HEK293 (cell line): Measurements from ENCODE around the gene MTMR1.
A peak's percentile ranks its signal among the peaks of the same experiment; 100 is the strongest.

ENCODE experiments used
- CTCF ChIA-PET: fragments of 350-600 bp; formaldehyde crosslinking; extraction: SDS; loops from one replicate; lab custom pipeline; 2021; ENCODE audit warnings: antibody characterized with exemption; lab: Yijun Ruan, JAX
- POLR2A ChIA-PET: fragments of 300-600 bp; formaldehyde crosslinking; extraction: SDS; loops from one replicate; lab custom pipeline; 2020; ENCODE audit warnings: antibody characterized with exemption, inconsistent platforms; lab: Yijun Ruan, JAX
- H3K27ac ChIP-seq: fragments of 200-500 bp; sonication (Bioruptor generic); 2 replicates; pipeline ENCODE4 v1.5.1; 2014; ENCODE audit warnings: low read depth, low read length, control low read depth, inconsistent platforms; ENCODE audit errors: extremely low read depth
- H3K36me3 ChIP-seq, 2 experiments: fragments of 200-500 bp in 1 of 2; sonication (Bioruptor generic) in 1 of 2; 1 replicate in 1 of 2; 2 replicates in 1 of 2; pipeline ENCODE4 v1.5.1; 2014 to 2017; ENCODE audit warnings: inconsistent platforms in 2 of 2, low read length in 2 of 2; ENCODE audit not compliant: control insufficient read depth in 2 of 2, insufficient read depth in 1 of 2
- H3K4me1 ChIP-seq: fragments of 200-500 bp; sonication (Bioruptor generic); 2 replicates; pipeline ENCODE4 v1.5.1; 2014; ENCODE audit warnings: mild to moderate bottlenecking, low read length, inconsistent platforms; ENCODE audit not compliant: control insufficient read depth, insufficient read depth
- H3K4me3 ChIP-seq: 2 replicates; pipeline ENCODE4 v1.5.1; 2011; ENCODE audit warnings: low read depth, mild to moderate bottlenecking, control low read depth, low read length, moderate library complexity
- H3K9me3 ChIP-seq: fragments of 200-500 bp; sonication (Bioruptor generic); 2 replicates; pipeline ENCODE4 v1.5.1; 2014; ENCODE audit warnings: low read depth, low read length, inconsistent platforms; ENCODE audit not compliant: control insufficient read depth, insufficient read depth
- EGR2 ChIP-seq: fragments of 450-650 bp; formaldehyde crosslinking; IDR thresholded peaks from 2 replicates; pipeline ENCODE4 v1.5.1; 2016; ENCODE audit warnings: low read depth, missing biosample characterization, missing genetic modification characterization
- HOXD13 ChIP-seq: sonication (generic); formaldehyde crosslinking; IDR thresholded peaks from 2 replicates; pipeline ENCODE4 v1.8.0; 2022; ENCODE audit warnings: missing genetic modification reagents, borderline replicate concordance
- SCRT2 ChIP-seq: fragments of 450-650 bp; formaldehyde crosslinking; IDR thresholded peaks from 2 replicates; pipeline ENCODE4 v1.5.1; 2016; ENCODE audit warnings: missing biosample characterization, missing genetic modification characterization
- SP2 ChIP-seq: fragments of 450-650 bp; formaldehyde crosslinking; IDR thresholded peaks from 2 replicates; pipeline ENCODE4 v1.5.1; 2016; ENCODE audit warnings: missing biosample characterization, missing genetic modification characterization
- WT1 ChIP-seq: fragments of 450-650 bp; formaldehyde crosslinking; IDR thresholded peaks from 2 replicates; pipeline ENCODE4 v1.5.1; 2016; ENCODE audit warnings: missing biosample characterization, missing genetic modification characterization
- YY2 ChIP-seq: fragments of 450-650 bp; formaldehyde crosslinking; IDR thresholded peaks from 2 replicates; pipeline ENCODE4 v1.5.1; 2016; ENCODE audit warnings: missing biosample characterization, missing genetic modification characterization
- ZBTB1 ChIP-seq: fragments of 450-650 bp; formaldehyde crosslinking; IDR thresholded peaks from 2 replicates; pipeline ENCODE4 v1.5.1; 2016; ENCODE audit warnings: missing biosample characterization, missing genetic modification characterization
- ZNF112 ChIP-seq: fragments of 450-650 bp; formaldehyde crosslinking; IDR thresholded peaks from 2 replicates; pipeline ENCODE4 v1.5.0; 2017; ENCODE audit warnings: missing biosample characterization, missing genetic modification characterization
- ZNF138 ChIP-seq: fragments of 450-650 bp; formaldehyde crosslinking; IDR thresholded peaks from 2 replicates; pipeline ENCODE4 v1.5.1; 2016; ENCODE audit warnings: missing biosample characterization, missing genetic modification characterization, borderline replicate concordance
- ZNF169 ChIP-seq: fragments of 450-650 bp; formaldehyde crosslinking; IDR thresholded peaks from 2 replicates; pipeline ENCODE4 v1.5.1; 2016; ENCODE audit warnings: missing biosample characterization, missing genetic modification characterization
- ZNF214 ChIP-seq: fragments of 450-650 bp; formaldehyde crosslinking; IDR thresholded peaks from 2 replicates; pipeline ENCODE4 v1.5.1; 2017; ENCODE audit warnings: missing biosample characterization, mild to moderate bottlenecking, missing genetic modification characterization, borderline replicate concordance
- ZNF514 ChIP-seq: fragments of 450-650 bp; formaldehyde crosslinking; IDR thresholded peaks from 2 replicates; pipeline ENCODE4 v1.5.1; 2016; ENCODE audit warnings: missing biosample characterization, missing genetic modification characterization
- ZNF529 ChIP-seq: fragments of 450-650 bp; formaldehyde crosslinking; IDR thresholded peaks from 2 replicates; pipeline ENCODE4 v1.5.1; 2017; ENCODE audit warnings: missing genetic modification characterization, missing biosample characterization; ENCODE audit not compliant: insufficient replicate concordance
- ZNF664 ChIP-seq: fragments of 450-650 bp; formaldehyde crosslinking; IDR thresholded peaks from 2 replicates; pipeline ENCODE4 v1.5.1; 2016; ENCODE audit warnings: missing biosample characterization, missing genetic modification characterization
- ZNF785 ChIP-seq: fragments of 450-650 bp; formaldehyde crosslinking; IDR thresholded peaks from 2 replicates; pipeline ENCODE4 v1.5.1; 2016; ENCODE audit warnings: missing biosample characterization, missing genetic modification characterization
- TF ChIP-seq, protein P1 (sequence below): fragments of 450-650 bp; formaldehyde crosslinking; IDR thresholded peaks from 2 replicates; pipeline ENCODE4 v1.5.1; 2017; ENCODE audit warnings: missing biosample characterization, missing genetic modification characterization
- TF ChIP-seq, protein P2 (sequence below): fragments of 450-650 bp; formaldehyde crosslinking; IDR thresholded peaks from 2 replicates; pipeline ENCODE4 v1.5.1; 2016; ENCODE audit warnings: missing biosample characterization, missing genetic modification characterization
- TF ChIP-seq, protein P3 (sequence below): fragments of 450-650 bp; formaldehyde crosslinking; IDR thresholded peaks from 2 replicates; pipeline ENCODE4 v1.5.1; 2016; ENCODE audit warnings: missing biosample characterization, missing genetic modification characterization, low read depth
- TF ChIP-seq, protein P4 (sequence below): fragments of 450-650 bp; formaldehyde crosslinking; IDR thresholded peaks from 2 replicates; pipeline ENCODE4 v1.5.1; 2017; ENCODE audit warnings: missing biosample characterization, missing genetic modification characterization

Gene MTMR1

DNA sequence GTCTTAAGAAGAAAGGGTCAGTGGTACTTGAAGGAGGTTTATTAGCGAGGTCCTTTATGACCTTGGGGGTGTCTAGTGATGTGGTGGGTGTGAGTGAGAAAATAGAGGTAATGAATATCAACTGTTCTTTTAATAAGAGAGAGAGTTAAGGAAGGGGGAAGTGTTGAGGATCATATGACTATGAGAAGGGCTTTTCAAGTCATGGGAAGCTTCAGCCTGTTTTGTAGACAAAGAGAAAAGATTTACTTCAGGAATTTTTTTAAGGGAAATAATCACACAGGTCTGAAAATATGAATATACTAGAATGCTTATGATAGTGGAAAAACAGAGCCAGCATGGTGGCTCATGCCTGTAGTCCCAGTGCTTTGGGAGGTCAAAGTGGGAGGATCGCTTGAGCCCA is 41.3 kb upstream of the MTMR1 start:
- CTCF ChIA-PET, result interaction anchor here (0.5 to 0.8 kb wide), 2 partner anchors 28 to 32 kb away, joined by 3 to 4 read pairs; no protein-coding TSS in a partner anchor
- Histone ChIP-seq H3K4me3 (no peak overlapping the region), H3K27ac (no peak overlapping the region), H3K36me3 (no peaks in the 10 kb centered on the region; a peak in 1 of 3 replicates), H3K4me1 (no peaks in the 10 kb centered on the region), H3K9me3 (no peaks in the 10 kb centered on the region)
- POLR2A ChIA-PET, result no interaction called here
- TF ChIP-seq HOXD13 (CRISPR knock-in tag), result no peak
- no peak for TF ChIP-seq ZNF514
- TF ChIP-seq, protein P1, sequence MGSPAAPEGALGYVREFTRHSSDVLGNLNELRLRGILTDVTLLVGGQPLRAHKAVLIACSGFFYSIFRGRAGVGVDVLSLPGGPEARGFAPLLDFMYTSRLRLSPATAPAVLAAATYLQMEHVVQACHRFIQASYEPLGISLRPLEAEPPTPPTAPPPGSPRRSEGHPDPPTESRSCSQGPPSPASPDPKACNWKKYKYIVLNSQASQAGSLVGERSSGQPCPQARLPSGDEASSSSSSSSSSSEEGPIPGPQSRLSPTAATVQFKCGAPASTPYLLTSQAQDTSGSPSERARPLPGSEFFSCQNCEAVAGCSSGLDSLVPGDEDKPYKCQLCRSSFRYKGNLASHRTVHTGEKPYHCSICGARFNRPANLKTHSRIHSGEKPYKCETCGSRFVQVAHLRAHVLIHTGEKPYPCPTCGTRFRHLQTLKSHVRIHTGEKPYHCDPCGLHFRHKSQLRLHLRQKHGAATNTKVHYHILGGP (tag by site-specific recombination), result no peak
- no peak for TF ChIP-seq ZNF169 (tag by site-specific recombination)
- no peak for TF ChIP-seq ZNF664 (tag by site-specific recombination)
- no peak for TF ChIP-seq YY2
- TF ChIP-seq, protein P2, sequence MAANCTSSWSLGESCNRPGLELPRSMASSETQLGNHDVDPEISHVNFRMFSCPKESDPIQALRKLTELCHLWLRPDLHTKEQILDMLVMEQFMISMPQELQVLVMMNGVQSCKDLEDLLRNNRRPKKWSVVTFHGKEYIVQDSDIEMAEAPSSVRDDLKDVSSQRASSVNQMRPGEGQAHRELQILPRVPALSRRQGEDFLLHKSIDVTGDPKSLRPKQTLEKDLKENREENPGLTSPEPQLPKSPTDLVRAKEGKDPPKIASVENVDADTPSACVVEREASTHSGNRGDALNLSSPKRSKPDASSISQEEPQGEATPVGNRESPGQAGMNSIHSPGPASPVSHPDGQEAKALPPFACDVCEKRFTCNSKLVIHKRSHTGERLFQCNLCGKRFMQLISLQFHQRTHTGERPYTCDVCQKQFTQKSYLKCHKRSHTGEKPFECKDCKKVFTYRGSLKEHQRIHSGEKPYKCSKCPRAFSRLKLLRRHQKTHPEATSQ (tag by site-specific recombination), result no peak
- TF ChIP-seq SCRT2, result no peak
- no peak for TF ChIP-seq EGR2 (tag by site-specific recombination)
- no peak for TF ChIP-seq ZNF112 (tag by site-specific recombination)
- TF ChIP-seq ZNF138 (tag by site-specific recombination), result no peak
- no peak for TF ChIP-seq SP2 (tag by site-specific recombination)
- no peak for TF ChIP-seq ZNF214 (tag by site-specific recombination)
- no peak for TF ChIP-seq ZNF529 (tag by site-specific recombination)
- no peak for TF ChIP-seq ZBTB1 (tag by site-specific recombination)
- TF ChIP-seq ZNF785, result no peak

DNA sequence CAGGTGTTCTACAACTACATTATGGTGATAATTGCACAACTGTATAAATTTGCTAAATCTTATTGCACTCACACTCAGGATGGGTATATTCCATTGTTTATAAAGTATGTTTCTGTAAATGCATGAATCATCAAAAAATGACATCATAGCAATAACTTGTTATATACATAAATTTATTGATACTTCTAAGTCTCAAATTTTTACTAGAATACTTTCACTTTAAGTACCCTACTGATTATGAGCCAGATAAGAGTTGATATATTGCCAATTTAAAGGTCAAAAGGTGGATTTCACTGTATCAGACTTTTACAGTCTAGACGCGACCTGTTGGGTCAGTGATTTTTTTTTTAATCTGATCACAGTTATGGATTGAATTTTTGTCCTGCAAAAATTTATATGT is 37.4 kb upstream of the MTMR1 start:
- Histone ChIP-seq H3K4me3 (no peak overlapping the region), H3K9me3 (no peaks in the 10 kb centered on the region), H3K36me3 (no peaks in the 10 kb centered on the region; a peak in 1 of 3 replicates), H3K4me1 (no peaks in the 10 kb centered on the region), H3K27ac (no peak overlapping the region)
- CTCF ChIA-PET, result no interaction called here
- TF ChIP-seq, protein P3, sequence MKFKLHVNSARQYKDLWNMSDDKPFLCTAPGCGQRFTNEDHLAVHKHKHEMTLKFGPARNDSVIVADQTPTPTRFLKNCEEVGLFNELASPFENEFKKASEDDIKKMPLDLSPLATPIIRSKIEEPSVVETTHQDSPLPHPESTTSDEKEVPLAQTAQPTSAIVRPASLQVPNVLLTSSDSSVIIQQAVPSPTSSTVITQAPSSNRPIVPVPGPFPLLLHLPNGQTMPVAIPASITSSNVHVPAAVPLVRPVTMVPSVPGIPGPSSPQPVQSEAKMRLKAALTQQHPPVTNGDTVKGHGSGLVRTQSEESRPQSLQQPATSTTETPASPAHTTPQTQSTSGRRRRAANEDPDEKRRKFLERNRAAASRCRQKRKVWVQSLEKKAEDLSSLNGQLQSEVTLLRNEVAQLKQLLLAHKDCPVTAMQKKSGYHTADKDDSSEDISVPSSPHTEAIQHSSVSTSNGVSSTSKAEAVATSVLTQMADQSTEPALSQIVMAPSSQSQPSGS (tag by site-specific recombination), result peak; percentile 48; the same call in 1 of the 2 replicates
- TF ChIP-seq, protein P4, sequence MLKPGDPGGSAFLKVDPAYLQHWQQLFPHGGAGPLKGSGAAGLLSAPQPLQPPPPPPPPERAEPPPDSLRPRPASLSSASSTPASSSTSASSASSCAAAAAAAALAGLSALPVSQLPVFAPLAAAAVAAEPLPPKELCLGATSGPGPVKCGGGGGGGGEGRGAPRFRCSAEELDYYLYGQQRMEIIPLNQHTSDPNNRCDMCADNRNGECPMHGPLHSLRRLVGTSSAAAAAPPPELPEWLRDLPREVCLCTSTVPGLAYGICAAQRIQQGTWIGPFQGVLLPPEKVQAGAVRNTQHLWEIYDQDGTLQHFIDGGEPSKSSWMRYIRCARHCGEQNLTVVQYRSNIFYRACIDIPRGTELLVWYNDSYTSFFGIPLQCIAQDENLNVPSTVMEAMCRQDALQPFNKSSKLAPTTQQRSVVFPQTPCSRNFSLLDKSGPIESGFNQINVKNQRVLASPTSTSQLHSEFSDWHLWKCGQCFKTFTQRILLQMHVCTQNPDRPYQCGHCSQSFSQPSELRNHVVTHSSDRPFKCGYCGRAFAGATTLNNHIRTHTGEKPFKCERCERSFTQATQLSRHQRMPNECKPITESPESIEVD (tag by site-specific recombination), result peak; percentile 12; the same call in 1 of the 2 replicates
- TF ChIP-seq WT1 (tag by site-specific recombination), result no peak
- POLR2A ChIA-PET, result no interaction called here
